ENCODE measurements around the gene GET3.

GET3 gene

DNA sequence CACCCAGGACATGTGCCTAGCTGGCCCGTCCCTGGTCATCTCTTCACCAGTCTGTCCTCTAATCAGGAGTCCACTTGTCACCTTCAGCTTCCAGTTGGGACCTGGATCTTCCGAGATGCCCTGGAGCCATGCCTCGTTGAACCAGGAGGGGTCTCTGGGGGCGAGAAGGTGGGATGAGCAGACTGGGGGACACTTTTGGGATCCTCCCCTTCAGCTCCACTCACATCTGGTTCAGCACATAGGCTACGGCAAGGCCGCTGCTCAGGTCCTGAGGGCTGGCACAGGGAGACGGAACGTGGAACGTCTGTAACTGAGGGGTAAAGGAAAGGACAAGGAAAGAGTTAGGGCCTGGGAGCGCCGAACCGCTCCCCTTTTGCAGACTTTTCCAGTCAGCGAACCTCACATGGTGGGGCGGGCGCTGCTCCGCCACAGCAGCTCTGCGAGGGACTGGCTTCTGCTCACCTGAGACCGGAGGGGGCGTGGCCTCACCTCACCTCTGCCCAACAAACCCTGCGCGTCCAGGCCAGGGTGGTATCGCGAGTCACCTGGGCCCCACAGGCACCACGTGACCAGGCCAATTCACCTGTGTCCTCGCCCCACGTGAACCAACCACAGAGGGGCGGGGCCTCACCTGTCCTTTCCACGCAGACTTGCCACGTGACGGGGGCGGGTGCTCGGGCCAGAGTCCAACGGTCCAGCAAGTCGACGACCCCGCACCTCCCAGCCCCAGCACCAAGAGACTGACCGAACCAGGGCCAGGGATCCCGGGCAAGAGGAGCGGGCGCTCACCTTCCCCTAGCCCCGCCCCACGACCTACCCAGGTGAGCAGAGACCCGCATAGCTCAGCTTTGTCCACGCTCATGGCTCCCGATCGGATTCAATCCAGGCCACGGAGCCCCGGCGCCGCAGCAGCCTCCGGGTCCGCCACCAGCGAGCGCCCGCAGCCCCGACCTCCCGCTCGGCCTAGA lies 37.6 kb downstream of the GET3 start, which contains the start of gene HOOK2:
HOOK2 (minus strand) TSS at position 965 of the 968 bp plus-strand sequence; CDS start at position 862, 103 bp downstream.
- no peak for DNase-seq (ENCODE audit: extremely low spot score)
- CTCF ChIA-PET: interaction anchor here (1.9 to 11.6 kb wide), 5 partner anchors 10 to 72 kb away, joined by 5 to 399 read pairs (median 70); partner anchors contain the start of genes JUNB, PRDX2, RNASEH2A and THSD8
- POLR2A ChIA-PET: interaction anchor here (0.5 to 2.5 kb wide), 2 partner anchors 17 to 43 kb away, joined by 5 to 17 read pairs; partner anchors contain the start of gene JUNB
- TF ChIP-seq, protein P1, sequence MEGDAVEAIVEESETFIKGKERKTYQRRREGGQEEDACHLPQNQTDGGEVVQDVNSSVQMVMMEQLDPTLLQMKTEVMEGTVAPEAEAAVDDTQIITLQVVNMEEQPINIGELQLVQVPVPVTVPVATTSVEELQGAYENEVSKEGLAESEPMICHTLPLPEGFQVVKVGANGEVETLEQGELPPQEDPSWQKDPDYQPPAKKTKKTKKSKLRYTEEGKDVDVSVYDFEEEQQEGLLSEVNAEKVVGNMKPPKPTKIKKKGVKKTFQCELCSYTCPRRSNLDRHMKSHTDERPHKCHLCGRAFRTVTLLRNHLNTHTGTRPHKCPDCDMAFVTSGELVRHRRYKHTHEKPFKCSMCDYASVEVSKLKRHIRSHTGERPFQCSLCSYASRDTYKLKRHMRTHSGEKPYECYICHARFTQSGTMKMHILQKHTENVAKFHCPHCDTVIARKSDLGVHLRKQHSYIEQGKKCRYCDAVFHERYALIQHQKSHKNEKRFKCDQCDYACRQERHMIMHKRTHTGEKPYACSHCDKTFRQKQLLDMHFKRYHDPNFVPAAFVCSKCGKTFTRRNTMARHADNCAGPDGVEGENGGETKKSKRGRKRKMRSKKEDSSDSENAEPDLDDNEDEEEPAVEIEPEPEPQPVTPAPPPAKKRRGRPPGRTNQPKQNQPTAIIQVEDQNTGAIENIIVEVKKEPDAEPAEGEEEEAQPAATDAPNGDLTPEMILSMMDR (IDR thresholded peaks at IDR 0.05; ENCODE audit: control extremely low read depth, extremely low read depth, low read depth, missing control alignments): no peak

DNA sequence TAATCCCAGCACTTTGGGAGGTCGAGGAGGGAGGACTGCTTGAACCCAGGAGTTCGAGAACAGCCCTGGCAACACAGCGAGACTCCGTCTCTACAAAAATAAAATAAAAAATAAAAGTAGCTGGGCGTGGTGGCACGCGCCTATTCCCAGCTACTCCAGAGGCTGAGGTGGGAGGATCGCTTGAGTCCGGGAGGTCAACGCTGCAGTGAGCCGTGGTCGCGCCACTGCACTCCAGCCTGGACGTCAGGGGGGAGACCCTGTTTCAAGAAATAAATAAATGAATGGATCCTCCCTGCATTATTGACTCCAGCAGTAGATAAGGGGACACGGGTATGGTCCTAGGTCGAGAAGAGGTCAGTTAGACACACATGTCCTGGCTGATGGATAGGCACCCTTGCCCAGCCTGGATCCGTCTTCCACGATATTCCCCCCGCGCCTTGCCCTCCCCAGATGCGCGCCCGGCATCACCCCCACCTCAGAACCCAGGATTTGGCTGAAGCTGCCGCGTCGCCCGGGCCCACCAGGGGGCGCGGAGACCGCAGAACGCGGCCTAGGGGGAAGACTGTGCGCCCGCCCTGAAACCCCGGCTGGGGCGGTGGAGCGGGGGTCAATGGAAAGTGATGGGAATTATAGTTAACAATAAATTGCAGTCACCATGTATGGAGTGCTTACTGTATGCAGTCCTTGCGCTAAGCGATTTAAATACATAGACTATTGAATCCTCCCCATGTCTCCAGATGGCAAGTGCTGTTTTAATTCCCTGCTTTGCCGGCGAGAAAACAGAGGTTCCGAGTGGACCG lies 40.1 kb downstream of the GET3 start:
- CTCF ChIA-PET: interaction anchor here (0.7 to 11.6 kb wide), 16 partner anchors 10 to 718 kb away, joined by 3 to 399 read pairs (median 4); partner anchors contain the start of genes JUNB, PRDX2, RNASEH2A and THSD8
- peak; percentile 75 for DNase-seq (ENCODE audit: extremely low spot score)
- POLR2A ChIA-PET: interaction anchor here (0.7 to 3.9 kb wide), 4 partner anchors 12 to 20 kb away, joined by 3 to 110 read pairs (median 7); partner anchors contain the start of gene JUNB
- TF ChIP-seq, protein P1 (IDR thresholded peaks at IDR 0.05; ENCODE audit: control extremely low read depth, extremely low read depth, low read depth, missing control alignments): peak; percentile 94

DNA sequence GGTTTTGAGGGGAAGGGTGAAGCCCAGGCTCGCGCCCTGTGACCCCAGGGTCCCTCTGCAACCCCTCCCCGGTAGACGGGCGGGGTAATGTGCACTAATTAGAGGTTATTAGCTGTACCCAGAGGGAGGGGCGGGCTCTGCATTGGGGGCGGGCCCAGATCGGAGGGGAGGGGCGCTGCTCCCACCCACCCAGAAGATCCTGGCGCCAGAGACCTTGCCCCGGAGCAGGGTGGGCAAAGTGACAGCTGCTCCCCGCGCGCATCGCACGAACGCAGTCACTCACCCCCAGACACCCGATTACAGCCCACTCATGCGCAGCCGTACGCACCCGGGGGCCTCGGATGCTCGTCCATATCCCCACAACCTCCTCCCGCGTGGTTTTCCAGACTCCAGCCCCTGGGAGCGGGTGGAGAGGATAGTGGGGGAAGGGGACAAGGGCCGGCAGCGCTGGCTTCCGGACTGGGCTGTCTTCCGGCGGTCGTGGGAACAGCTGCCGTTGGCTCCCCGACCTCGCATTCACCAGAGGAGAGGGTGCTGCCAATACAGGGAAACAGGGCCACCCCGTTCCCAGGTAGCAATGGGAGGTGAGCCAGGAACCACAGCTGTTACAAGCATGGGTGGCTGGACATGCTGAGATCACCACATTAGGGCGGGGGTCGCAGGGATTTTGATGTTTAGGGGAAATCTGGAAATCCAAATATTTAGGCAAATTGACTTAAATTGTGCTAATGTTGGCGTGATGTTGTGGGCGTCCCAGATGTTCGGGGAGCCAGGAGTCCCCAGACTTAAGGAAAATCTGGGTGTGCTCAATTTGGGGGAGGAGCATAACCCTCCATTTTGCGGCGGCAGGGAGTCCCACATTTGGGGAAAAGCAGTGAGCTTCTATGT lies 41.0 kb downstream of the GET3 start:
- ChIA-PET CTCF (interaction anchor here (0.6 to 11.6 kb wide), 15 partner anchors 9 to 718 kb away, joined by 3 to 399 read pairs (median 5); partner anchors contain the start of genes JUNB, PRDX2, RNASEH2A and THSD8), POLR2A (interaction anchor here (0.6 to 3.9 kb wide), 5 partner anchors 11 to 166 kb away, joined by 3 to 110 read pairs (median 5); partner anchors contain the start of gene JUNB)
- TF ChIP-seq, protein P1 (IDR thresholded peaks at IDR 0.05; ENCODE audit: control extremely low read depth, extremely low read depth, low read depth, missing control alignments): no peak
- peak; percentile 61 for DNase-seq (ENCODE audit: extremely low spot score)

DNA sequence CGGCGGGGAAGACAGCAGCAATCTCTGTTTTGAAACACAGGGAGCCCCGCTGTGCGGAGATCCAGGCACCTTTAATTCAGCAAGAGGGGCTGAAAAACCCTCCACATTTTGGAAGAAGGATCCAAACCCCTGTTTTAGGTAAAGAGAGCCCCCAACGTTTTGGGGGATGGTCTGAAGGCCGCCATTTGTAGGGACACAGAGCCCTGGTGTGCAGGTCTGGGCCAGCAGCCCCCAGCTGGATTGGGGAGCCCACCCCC lies 41.5 kb downstream of the GET3 start:
- TF ChIP-seq, protein P1 (IDR thresholded peaks at IDR 0.05; ENCODE audit: control extremely low read depth, extremely low read depth, low read depth, missing control alignments): no peak
- ChIA-PET POLR2A (interaction anchor here (0.6 to 3.9 kb wide), 4 partner anchors 10 to 165 kb away, joined by 5 to 110 read pairs (median 7); partner anchors contain the start of gene JUNB), CTCF (interaction anchor here (0.9 to 11.6 kb wide), 9 partner anchors 9 to 101 kb away, joined by 3 to 399 read pairs (median 54); partner anchors contain the start of genes JUNB, PRDX2, RNASEH2A and THSD8)
- no peak for DNase-seq (ENCODE audit: extremely low spot score)

DNA sequence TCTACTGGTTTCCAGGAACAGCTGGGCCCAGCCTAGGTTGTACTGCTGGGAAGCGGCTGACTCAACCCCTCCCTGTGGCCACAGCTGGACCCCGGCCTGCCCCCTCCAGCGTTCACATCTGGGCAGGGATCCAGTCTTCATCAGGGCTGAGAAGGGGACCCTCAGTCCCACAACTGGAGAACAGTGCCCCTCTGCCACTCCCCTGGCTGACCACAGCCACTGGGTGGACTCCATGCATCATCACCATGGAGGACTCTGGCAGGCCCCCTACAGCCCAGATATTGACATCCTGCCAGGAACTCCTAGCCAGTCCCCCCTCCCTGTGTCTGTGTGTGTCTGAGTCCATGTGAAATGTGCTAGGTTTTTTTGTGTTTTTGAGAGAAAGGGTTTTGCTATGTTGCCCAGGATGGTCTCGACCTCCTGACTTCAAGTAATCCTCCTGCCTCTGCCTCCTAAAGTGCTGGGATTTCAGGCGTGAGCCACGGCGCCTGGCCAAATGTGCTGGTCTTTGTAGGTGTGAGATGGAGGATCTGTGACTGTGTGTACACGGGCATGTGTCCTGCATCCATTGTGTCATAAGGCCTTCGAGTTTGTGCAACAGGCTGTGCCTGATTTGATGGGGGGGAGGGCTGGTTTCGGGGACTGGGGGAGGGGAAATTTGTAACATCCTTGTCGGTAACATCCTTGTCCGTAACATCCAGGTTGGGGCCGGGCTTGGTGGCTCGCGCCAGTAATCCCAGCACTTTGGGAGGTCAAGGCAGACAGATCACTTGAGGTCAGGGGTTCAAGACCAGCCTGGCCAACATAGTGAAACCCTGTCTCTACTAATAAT lies 42.1 kb downstream of the GET3 start:
- ChIA-PET POLR2A (interaction anchor here (0.6 to 3.9 kb wide), 4 partner anchors 10 to 165 kb away, joined by 5 to 110 read pairs (median 7); partner anchors contain the start of gene JUNB), CTCF (interaction anchor here (1.1 to 11.6 kb wide), 8 partner anchors 8 to 102 kb away, joined by 3 to 399 read pairs (median 58); partner anchors contain the start of genes JUNB, PRDX2, RNASEH2A and THSD8)
- DNase-seq (ENCODE audit: extremely low spot score): no peak
- TF ChIP-seq, protein P1 (IDR thresholded peaks at IDR 0.05; ENCODE audit: control extremely low read depth, extremely low read depth, low read depth, missing control alignments): peak; percentile 10

Measured in GM10248 (cell line).